Thyroid gland (tissue), 4 donors: ENCODE measurements around the gene RRAGC.

ENCODE experiments used
- POLR2A ChIP-seq, 2 donors: fragments of 450-650 bp; IDR thresholded peaks; one replicate each; pipeline ENCODE4 v1.6.1; 2017; ENCODE audit warnings: antibody characterized with exemption in 2 of 2, mild to moderate bottlenecking in 2 of 2, moderate library complexity in 1 of 2
- TF ChIP-seq, protein P1 (sequence below), 6 experiments: fragments of 200-600 bp in 3 of 6; fragments of 450-650 bp in 3 of 6; sonication (generic) in 3 of 6; IDR thresholded peaks; one replicate each; pipeline ENCODE4 v1.5.1; 2016 to 2019; ENCODE audit warnings: antibody characterized with exemption in 6 of 6, mild to moderate bottlenecking in 2 of 6, inconsistent platforms in 1 of 6, moderate library complexity in 1 of 6

DNA sequence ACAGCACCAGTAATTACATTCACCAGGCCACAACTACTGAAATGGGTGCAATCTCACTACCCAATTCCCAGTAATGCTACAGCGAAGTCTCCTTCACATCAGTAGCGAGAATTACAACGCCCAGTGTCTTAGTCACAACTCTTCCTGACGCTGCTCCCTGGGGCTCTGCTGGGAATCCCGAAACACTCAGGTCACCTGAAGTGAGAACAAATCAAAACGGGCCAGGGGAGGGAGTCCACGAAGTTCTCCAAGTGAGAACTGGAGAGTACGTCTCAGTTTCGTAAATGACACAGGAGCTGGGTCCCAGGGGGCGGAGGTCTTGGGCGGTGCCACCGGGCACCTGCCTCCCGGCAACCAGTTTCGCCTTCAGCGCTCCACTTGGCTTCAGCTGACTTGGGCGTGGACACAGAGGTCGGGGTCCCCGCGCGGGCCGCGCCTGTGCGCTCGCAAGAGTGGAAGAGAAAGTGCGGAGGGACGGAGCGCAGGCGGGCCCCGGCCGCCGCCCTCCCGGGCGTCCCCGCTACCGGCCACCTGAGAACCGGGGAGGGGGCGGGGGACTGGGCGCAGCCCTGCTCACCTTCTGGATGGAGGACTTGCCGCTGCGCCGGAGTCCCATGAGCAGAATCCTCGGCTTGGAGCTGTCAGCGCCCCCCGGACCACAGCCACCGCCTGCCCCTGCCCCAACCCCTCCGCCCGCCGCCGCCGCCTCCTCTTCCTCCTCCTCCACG is 575 bp downstream of the RRAGC start:
- TF ChIP-seq, protein P1, sequence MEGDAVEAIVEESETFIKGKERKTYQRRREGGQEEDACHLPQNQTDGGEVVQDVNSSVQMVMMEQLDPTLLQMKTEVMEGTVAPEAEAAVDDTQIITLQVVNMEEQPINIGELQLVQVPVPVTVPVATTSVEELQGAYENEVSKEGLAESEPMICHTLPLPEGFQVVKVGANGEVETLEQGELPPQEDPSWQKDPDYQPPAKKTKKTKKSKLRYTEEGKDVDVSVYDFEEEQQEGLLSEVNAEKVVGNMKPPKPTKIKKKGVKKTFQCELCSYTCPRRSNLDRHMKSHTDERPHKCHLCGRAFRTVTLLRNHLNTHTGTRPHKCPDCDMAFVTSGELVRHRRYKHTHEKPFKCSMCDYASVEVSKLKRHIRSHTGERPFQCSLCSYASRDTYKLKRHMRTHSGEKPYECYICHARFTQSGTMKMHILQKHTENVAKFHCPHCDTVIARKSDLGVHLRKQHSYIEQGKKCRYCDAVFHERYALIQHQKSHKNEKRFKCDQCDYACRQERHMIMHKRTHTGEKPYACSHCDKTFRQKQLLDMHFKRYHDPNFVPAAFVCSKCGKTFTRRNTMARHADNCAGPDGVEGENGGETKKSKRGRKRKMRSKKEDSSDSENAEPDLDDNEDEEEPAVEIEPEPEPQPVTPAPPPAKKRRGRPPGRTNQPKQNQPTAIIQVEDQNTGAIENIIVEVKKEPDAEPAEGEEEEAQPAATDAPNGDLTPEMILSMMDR (IDR thresholded peaks at IDR 0.05): no peak
- TF ChIP-seq POLR2A (IDR thresholded peaks at IDR 0.05): peak in 1 of 2 donors; percentile 1
